GM19468 (cell line): ENCODE results near the gene NIPSNAP3A.
"Not testable (repeated sequence)": the region's sequence is repeated elsewhere in the genome, so short reads cannot be mapped to it uniquely, and the experiment has no call there.

ENCODE experiments used
- ATAC-seq: cut with Tn5 transposase; IDR thresholded peaks from one replicate; pipeline ENCODE4 v1.9.1; 2021; ENCODE audit warnings: mild to moderate bottlenecking, moderate library complexity, moderate number of reproducible peaks; ENCODE audit not compliant: unreplicated experiment; ENCODE audit errors: extremely low read depth

Gene NIPSNAP3A

GRCh38 chr9:104747565-104748358 is at the start of gene NIPSNAP3A:
Gene NIPSNAP3A, plus strand, starts transcription at chr9:104747683. Its CDS starts 110 bp downstream, at chr9:104747793.
- peak; percentile 81 for ATAC-seq

- no peak for ATAC-seq
Observed at GRCh38 chr9:104700306-104700705, 47.2 kb upstream of the NIPSNAP3A start.

GRCh38 chr9:104708737-104709136 is 38.7 kb upstream of the NIPSNAP3A start:
- not testable (repeated sequence) for ATAC-seq

- ATAC-seq: no peak
Observed at GRCh38 chr9:104711604-104712003, 35.9 kb upstream of the NIPSNAP3A start.

- no peak for ATAC-seq
Observed at GRCh38 chr9:104725014-104725413, 22.5 kb upstream of the NIPSNAP3A start.

- ATAC-seq: no peak
Observed at GRCh38 chr9:104738452-104738851, 9.0 kb upstream of the NIPSNAP3A start.

- no peak for ATAC-seq
Observed at GRCh38 chr9:104740621-104741020, 6.9 kb upstream of the NIPSNAP3A start.

GRCh38 chr9:104743376-104743985 is 4.0 kb upstream of the NIPSNAP3A start:
- peak; percentile 47 for ATAC-seq

GRCh38 chr9:104745852-104746251 is 1.6 kb upstream of the NIPSNAP3A start:
- no peak for ATAC-seq

- ATAC-seq: no peak
Observed at GRCh38 chr9:104746285-104746684, 1.2 kb upstream of the NIPSNAP3A start.

GRCh38 chr9:104746798-104747197 is 685 bp upstream of the NIPSNAP3A start:
- no peak for ATAC-seq

- ATAC-seq: no peak
Observed at GRCh38 chr9:104747245-104747564, 278 bp upstream of the NIPSNAP3A start.

- no peak for ATAC-seq
Observed at GRCh38 chr9:104748359-104749031, 1.0 kb downstream of the NIPSNAP3A start.

GRCh38 chr9:104750185-104750767 is 2.8 kb downstream of the NIPSNAP3A start:
- ATAC-seq: peak; percentile 20

GRCh38 chr9:104758974-104759373 is 11.5 kb downstream of the NIPSNAP3A start:
- ATAC-seq: no peak

- peak; percentile 19 for ATAC-seq
Observed at GRCh38 chr9:104765138-104765537, 17.7 kb downstream of the NIPSNAP3A start.

- ATAC-seq: no peak
Observed at GRCh38 chr9:104766025-104766424, 18.5 kb downstream of the NIPSNAP3A start.

- no peak for ATAC-seq
Observed at GRCh38 chr9:104767507-104767906, 20.0 kb downstream of the NIPSNAP3A start.

- ATAC-seq: not testable (repeated sequence)
Observed at GRCh38 chr9:104769029-104769428, 21.5 kb downstream of the NIPSNAP3A start.

GRCh38 chr9:104769655-104770054 is 22.2 kb downstream of the NIPSNAP3A start:
- no peak for ATAC-seq
